Measurements from ENCODE around the gene SCN7A.
A peak's percentile ranks its signal among the peaks of the same experiment; 100 is the strongest.

The SCN7A gene

GRCh38 chr2:166385313-166385712 is 108.7 kb downstream of the SCN7A start:
- no peak overlapping the region for H2AFZ ChIP-seq (ENCODE audit: low read length)
- no peak for TF ChIP-seq EZH2 (optimal IDR thresholded peaks at IDR 0.05; ENCODE audit: low read depth, low read length)
- no peak for TF ChIP-seq EZH2phosphoT487 (IDR thresholded peaks at IDR 0.05; ENCODE audit: low read length)
- TF ChIP-seq CTCF (IDR thresholded peaks at IDR 0.05; ENCODE audit: low read length), result no peak

GRCh38 chr2:166384774-166385173 is 109.3 kb downstream of the SCN7A start:
- Histone ChIP-seq H2AFZ (ENCODE audit: low read length) (no peak overlapping the region), H3K9me2 (replicated peaks; ENCODE audit: insufficient read depth, low read length) (no peaks in the 10 kb centered on the region), H3K9me3 (replicated peaks; ENCODE audit: insufficient read depth, low read length) (no peaks in the 10 kb centered on the region), H3K4me1 (ENCODE audit: low read length) (no peaks in the 10 kb centered on the region), H3K4me2 (ENCODE audit: low read depth, low read length) (no peak overlapping the region), H3F3A (ENCODE audit: insufficient read depth, low read length) (no peaks in the 10 kb centered on the region), H4K20me1 (ENCODE audit: insufficient read depth, low read length) (no peaks in the 10 kb centered on the region), H3K9ac (ENCODE audit: low read length) (no peak overlapping the region), H3K4me3 (ENCODE audit: low read length) (no peak overlapping the region), H3K27me3 (replicated peaks; ENCODE audit: insufficient read depth, low read length) (no peaks in the 10 kb centered on the region), H3K79me2 (ENCODE audit: low read length) (no peaks in the 10 kb centered on the region), H3K36me3 (replicated peaks; ENCODE audit: insufficient read depth, low read length) (no peaks in the 10 kb centered on the region), H3K27ac (ENCODE audit: low read length) (no peak overlapping the region)
- TF ChIP-seq CTCF (IDR thresholded peaks at IDR 0.05; ENCODE audit: low read length) (peak; percentile 51), EZH2 (optimal IDR thresholded peaks at IDR 0.05; ENCODE audit: low read depth, low read length) (no peak), EZH2phosphoT487 (IDR thresholded peaks at IDR 0.05; ENCODE audit: low read length) (no peak)
- peak; percentile 60 for DNase-seq

More at GRCh38 chr2:166385313-166385712, 108.7 kb downstream of the SCN7A start:
- Histone ChIP-seq H3K36me3 (replicated peaks; ENCODE audit: insufficient read depth, low read length) (no peaks in the 10 kb centered on the region), H3K4me2 (ENCODE audit: low read depth, low read length) (no peak overlapping the region), H3K27ac (ENCODE audit: low read length) (no peak overlapping the region), H3K9me2 (replicated peaks; ENCODE audit: insufficient read depth, low read length) (no peaks in the 10 kb centered on the region), H3K9ac (ENCODE audit: low read length) (no peak overlapping the region), H3K79me2 (ENCODE audit: low read length) (no peaks in the 10 kb centered on the region), H3K27me3 (replicated peaks; ENCODE audit: insufficient read depth, low read length) (no peaks in the 10 kb centered on the region), H3K9me3 (replicated peaks; ENCODE audit: insufficient read depth, low read length) (no peaks in the 10 kb centered on the region), H4K20me1 (ENCODE audit: insufficient read depth, low read length) (no peaks in the 10 kb centered on the region), H3K4me3 (ENCODE audit: low read length) (no peak overlapping the region), H3F3A (ENCODE audit: insufficient read depth, low read length) (no peaks in the 10 kb centered on the region), H3K4me1 (ENCODE audit: low read length) (no peaks in the 10 kb centered on the region)
- DNase-seq, result no peak

GRCh38 chr2:166382448-166382847 is 111.6 kb downstream of the SCN7A start:
- Histone ChIP-seq H3K4me1 (ENCODE audit: low read length) (no peaks in the 10 kb centered on the region), H2AFZ (ENCODE audit: low read length) (no peak overlapping the region), H4K20me1 (ENCODE audit: insufficient read depth, low read length) (no peaks in the 10 kb centered on the region), H3K27ac (ENCODE audit: low read length) (no peak overlapping the region), H3K79me2 (ENCODE audit: low read length) (no peaks in the 10 kb centered on the region), H3K4me2 (ENCODE audit: low read depth, low read length) (no peak overlapping the region), H3K27me3 (replicated peaks; ENCODE audit: insufficient read depth, low read length) (no peaks in the 10 kb centered on the region), H3F3A (ENCODE audit: insufficient read depth, low read length) (no peaks in the 10 kb centered on the region), H3K4me3 (ENCODE audit: low read length) (no peak overlapping the region), H3K9me2 (replicated peaks; ENCODE audit: insufficient read depth, low read length) (no peaks in the 10 kb centered on the region), H3K9ac (ENCODE audit: low read length) (no peak overlapping the region), H3K36me3 (replicated peaks; ENCODE audit: insufficient read depth, low read length) (no peaks in the 10 kb centered on the region), H3K9me3 (replicated peaks; ENCODE audit: insufficient read depth, low read length) (no peaks in the 10 kb centered on the region)
- TF ChIP-seq EZH2 (optimal IDR thresholded peaks at IDR 0.05; ENCODE audit: low read depth, low read length), result no peak
- TF ChIP-seq EZH2phosphoT487 (IDR thresholded peaks at IDR 0.05; ENCODE audit: low read length), result no peak
- TF ChIP-seq CTCF (IDR thresholded peaks at IDR 0.05; ENCODE audit: low read length), result no peak
- DNase-seq, result no peak

Data from MM.1S (cell line).